Testis (tissue), 2 donors: ENCODE measurements around the gene LARP1.

Experiments used
- CTCF ChIP-seq, 3 experiments: fragments of 450-650 bp in 2 of 3; fragments of 200-600 bp in 1 of 3; sonication (generic) in 1 of 3; IDR thresholded peaks; one replicate each; pipeline ENCODE4 v1.5.1; 2016 to 2019; ENCODE audit warnings: antibody characterized with exemption in 3 of 3, mild to moderate bottlenecking in 2 of 3, moderate library complexity in 1 of 3
- POLR2A ChIP-seq: fragments of 450-650 bp; IDR thresholded peaks from one replicate; pipeline ENCODE4 v1.6.1; 2017; ENCODE audit warnings: antibody characterized with exemption, mild to moderate bottlenecking, moderate library complexity

GRCh38 chr5:154850255-154851062 lies 95.3 kb downstream of the LARP1 start, which contains the start of gene FAXDC2:
- TF ChIP-seq CTCF (IDR thresholded peaks at IDR 0.05) = no peak
- TF ChIP-seq POLR2A = no peak
